Astrocyte (in vitro differentiated cells and primary cell): ENCODE measurements around the gene LCE1A. TPM values are rescaled to one million over a fixed set of nuclear protein-coding genes. Genes with fewer than 3 reads are reported as not detected.

Source experiments
- DNase-seq: peaks from one replicate; pipeline ENCODE4 v3.0.0-alpha.2; 2010; ENCODE audit warnings: low read depth
- FAIRE-seq: peaks from 2 replicates; lab custom pipeline; 2011; peaks lifted over from hg19 to GRCh38; lab: Jason Lieb, UNC
- H2AFZ ChIP-seq: 2 replicates; pipeline ENCODE4 v1.6.0; 2012; ENCODE audit warnings: low read depth, low read length, inconsistent platforms
- H3K27ac ChIP-seq: 2 replicates; pipeline ENCODE4 v1.5.1; 2011; ENCODE audit warnings: low read depth, low read length, inconsistent platforms
- H3K27me3 ChIP-seq: 2 replicates; pipeline ENCODE4 v1.6.0; 2011; ENCODE audit warnings: low read length, inconsistent platforms; ENCODE audit not compliant: insufficient read depth
- H3K36me3 ChIP-seq: 2 replicates; pipeline ENCODE4 v1.5.1; 2011; ENCODE audit warnings: low read length, inconsistent platforms; ENCODE audit not compliant: insufficient read depth
- H3K4me1 ChIP-seq: 2 replicates; pipeline ENCODE4 v1.5.1; 2011; ENCODE audit warnings: low read length, inconsistent platforms; ENCODE audit not compliant: insufficient read depth
- H3K4me2 ChIP-seq: 2 replicates; pipeline ENCODE4 v1.6.0; 2012; ENCODE audit warnings: low read length, inconsistent platforms
- H3K4me3 ChIP-seq: 2 replicates; pipeline ENCODE4 v1.5.1; 2011; ENCODE audit warnings: low read depth, mild to moderate bottlenecking, low read length, inconsistent platforms; ENCODE audit not compliant: insufficient read depth
- H3K79me2 ChIP-seq: 2 replicates; pipeline ENCODE4 v1.6.0; 2012; ENCODE audit warnings: mild to moderate bottlenecking, low read length, inconsistent platforms; ENCODE audit not compliant: insufficient read depth
- H3K9ac ChIP-seq: 2 replicates; pipeline ENCODE4 v1.6.0; 2012; ENCODE audit warnings: mild to moderate bottlenecking, low read length, inconsistent platforms
- H3K9me3 ChIP-seq: 2 replicates; pipeline ENCODE4 v1.5.1; 2012; ENCODE audit warnings: low read depth, mild to moderate bottlenecking, low read length, inconsistent platforms; ENCODE audit not compliant: insufficient read depth
- H4K20me1 ChIP-seq: 2 replicates; pipeline ENCODE4 v1.6.0; 2012; ENCODE audit warnings: low read length, inconsistent platforms; ENCODE audit not compliant: insufficient read depth
- H3K27ac Mint-ChIP-seq: one replicate; pipeline ENCODE4 v1.8.0; 2021; ENCODE audit warnings: mild to moderate bottlenecking, mixed read lengths; ENCODE audit not compliant: unreplicated experiment
- H3K27me3 Mint-ChIP-seq: one replicate; pipeline ENCODE4 v1.8.0; 2021; ENCODE audit warnings: low read depth, mixed read lengths; ENCODE audit not compliant: unreplicated experiment
- H3K36me3 Mint-ChIP-seq: one replicate; pipeline ENCODE4 v1.8.0; 2021; ENCODE audit warnings: low read depth, mixed read lengths; ENCODE audit not compliant: unreplicated experiment
- H3K4me1 Mint-ChIP-seq: one replicate; pipeline ENCODE4 v1.8.0; 2021; ENCODE audit warnings: low read depth, mixed read lengths; ENCODE audit not compliant: unreplicated experiment
- H3K4me3 Mint-ChIP-seq: one replicate; pipeline ENCODE4 v1.8.0; 2021; ENCODE audit warnings: mild to moderate bottlenecking, moderate library complexity, mixed read lengths; ENCODE audit not compliant: unreplicated experiment
- H3K9me3 Mint-ChIP-seq: one replicate; pipeline ENCODE4 v1.8.0; 2021; ENCODE audit warnings: mild to moderate bottlenecking, mixed read lengths; ENCODE audit not compliant: unreplicated experiment
- CTCF ChIP-seq: IDR thresholded peaks from 2 replicates; pipeline ENCODE4 v1.5.1; 2011; ENCODE audit warnings: low read depth, mild to moderate bottlenecking, inconsistent platforms, low read length, moderate library complexity; ENCODE audit not compliant: insufficient read depth
- EZH2 ChIP-seq: IDR thresholded peaks from 2 replicates; pipeline ENCODE4 v1.6.1; 2012; ENCODE audit warnings: mild to moderate bottlenecking, low read length, inconsistent platforms; ENCODE audit not compliant: insufficient read depth
- total RNA-seq: library from RNA; stranded (reverse); gene quantifications from 2 replicates; pipeline ENCODE4 v1.2.1, GENCODE V29; 2021

Gene LCE1A
- total RNA-seq, 1 donor from 2014 or later: not detected

- Mint-ChIP-seq H3K9me3 (no peaks in the 10 kb centered on the region), H3K27ac (no peak overlapping the region), H3K27me3 (peaks cover 11% of the 10 kb centered on the region), H3K4me1 (no peaks in the 10 kb centered on the region), H3K4me3 (no peak overlapping the region), H3K36me3 (no peaks in the 10 kb centered on the region)
- Histone ChIP-seq H3K27ac (no peak overlapping the region), H3K9me3 (peaks cover 3% of the 10 kb centered on the region), H2AFZ (no peak overlapping the region), H3K79me2 (no peaks in the 10 kb centered on the region), H3K4me2 (no peak overlapping the region), H4K20me1 (no peaks in the 10 kb centered on the region), H3K4me1 (no peaks in the 10 kb centered on the region), H3K36me3 (no peaks in the 10 kb centered on the region), H3K27me3 (no peaks in the 10 kb centered on the region), H3K9ac (no peak overlapping the region), H3K4me3 (no peak overlapping the region)
- no peak for DNase-seq
- TF ChIP-seq CTCF: no peak
- no peak for TF ChIP-seq EZH2
- FAIRE-seq: no peak
Observed at GRCh38 chr1:152855661-152856060, 28.4 kb downstream of the LCE1A start.

- DNase-seq: no peak
- no peaks in the 10 kb centered on the region for H3K27me3 ChIP-seq
- Mint-ChIP-seq H3K4me1 (no peaks in the 10 kb centered on the region), H3K27me3 (peaks cover 14% of the 10 kb centered on the region), H3K27ac (no peak overlapping the region), H3K36me3 (no peaks in the 10 kb centered on the region), H3K9me3 (no peaks in the 10 kb centered on the region), H3K4me3 (no peak overlapping the region)
- no peaks in the 10 kb centered on the region for H4K20me1 ChIP-seq
- H3K36me3 ChIP-seq: no peaks in the 10 kb centered on the region
- H2AFZ ChIP-seq: no peak overlapping the region
- H3K9me3 ChIP-seq: peaks cover 3% of the 10 kb centered on the region
- H3K27ac ChIP-seq: no peak overlapping the region
- no peak overlapping the region for H3K9ac ChIP-seq
- no peak for TF ChIP-seq CTCF
- TF ChIP-seq EZH2: no peak
- no peak overlapping the region for H3K4me3 ChIP-seq
- no peaks in the 10 kb centered on the region for H3K79me2 ChIP-seq
- no peaks in the 10 kb centered on the region for H3K4me1 ChIP-seq
- H3K4me2 ChIP-seq: no peak overlapping the region
- no peak for FAIRE-seq
Observed at GRCh38 chr1:152858062-152858461, 30.8 kb downstream of the LCE1A start.

- no peaks in the 10 kb centered on the region for H3K4me1 Mint-ChIP-seq
- no peaks in the 10 kb centered on the region for H3K9me3 Mint-ChIP-seq
- Histone ChIP-seq H3K27me3 (no peaks in the 10 kb centered on the region), H2AFZ (no peak within 1 kb of the TSS), H3K4me3 (no peak within 1 kb of the TSS), H3K79me2 (no peaks in the 10 kb centered on the region), H3K9me3 (peaks cover 3% of the 10 kb centered on the region), H3K36me3 (no peaks in the 10 kb centered on the region), H4K20me1 (no peaks in the 10 kb centered on the region), H3K4me1 (no peaks in the 10 kb centered on the region), H3K4me2 (no peak within 1 kb of the TSS), H3K27ac (no peak within 1 kb of the TSS), H3K9ac (no peak within 1 kb of the TSS)
- H3K27me3 Mint-ChIP-seq: peaks cover 14% of the 10 kb centered on the region
- DNase-seq (no peak), FAIRE-seq (no peak)
- H3K27ac Mint-ChIP-seq: no peak within 1 kb of the TSS
- H3K4me3 Mint-ChIP-seq: no peak within 1 kb of the TSS
- TF ChIP-seq EZH2 (no peak), CTCF (no peak)
- no peaks in the 10 kb centered on the region for H3K36me3 Mint-ChIP-seq
Observed at GRCh38 chr1:152859696-152860095, 32.4 kb downstream of the LCE1A start, which contains the start of gene LCE7A. Gene LCE7A (plus strand): TSS chr1:152859996. CDS start chr1:152860698, 702 bp downstream.
